Activated CD4-positive, alpha-beta T cell treated with anti-CD3 and anti-CD28 coated beads, Interleukin-2, amount 10 ng/mL, durations not matched to agents 7 days and 5 days (primary cell): ENCODE measurements around the gene ACAD8. TPM values are rescaled to one million over a fixed set of nuclear protein-coding genes. Genes with fewer than 3 reads are reported as not detected.

Experiments used
- CTCF ChIA-PET: fragments of 350-600 bp; sonication (Branson Sonifier 250); formaldehyde crosslinking; loops from one replicate; lab custom pipeline; 2021; ENCODE audit warnings: antibody characterized with exemption; lab: Charles Lee
- POLR2A ChIA-PET: fragments of 350-600 bp; sonication (Branson Sonifier 250); formaldehyde crosslinking; loops from one replicate; lab custom pipeline; 2021; ENCODE audit warnings: antibody characterized with exemption; lab: Charles Lee
- DNase-seq: peaks from one replicate; pipeline ENCODE4 v3.0.0-alpha.2; 2020
- H3K27ac Mint-ChIP-seq: one replicate; pipeline ENCODE4 v1.8.0; 2021; ENCODE audit warnings: mild to moderate bottlenecking, moderate library complexity, mixed read lengths
- H3K27me3 Mint-ChIP-seq: one replicate; pipeline ENCODE4 v1.8.0; 2021; ENCODE audit warnings: mixed read lengths
- H3K36me3 Mint-ChIP-seq: one replicate; pipeline ENCODE4 v1.8.0; 2021; ENCODE audit warnings: low read depth, mixed read lengths
- H3K4me1 Mint-ChIP-seq: one replicate; pipeline ENCODE4 v1.8.0; 2021; ENCODE audit warnings: mixed read lengths
- H3K4me3 Mint-ChIP-seq: one replicate; pipeline ENCODE4 v1.8.0; 2021; ENCODE audit warnings: mild to moderate bottlenecking, moderate library complexity, mixed read lengths
- H3K9me3 Mint-ChIP-seq: one replicate; pipeline ENCODE4 v1.8.0; 2021; ENCODE audit warnings: mixed read lengths
- total RNA-seq, 2 experiments: library from RNA; stranded (reverse); gene quantifications; one replicate each; pipeline ENCODE4 v1.2.3, GENCODE V29; 2021

The ACAD8 gene
- total RNA-seq, 2 experiments from 2014 or later, result 21.7 to 21.8 TPM

- H3K27ac Mint-ChIP-seq, result no peak overlapping the region
- H3K4me3 Mint-ChIP-seq, result no peak overlapping the region
- H3K27me3 Mint-ChIP-seq, result no peaks in the 10 kb centered on the region
- H3K36me3 Mint-ChIP-seq, result peaks cover 29% of the 10 kb centered on the region
- ChIA-PET CTCF (interaction anchor here (1.0 to 2.9 kb wide), 3 partner anchors 15 to 41 kb away, joined by 3 to 12 read pairs (median 3); no protein-coding TSS in a partner anchor), POLR2A (no interaction called here)
- no peaks in the 10 kb centered on the region for H3K9me3 Mint-ChIP-seq
- H3K4me1 Mint-ChIP-seq, result peaks cover 72% of the 10 kb centered on the region
- DNase-seq, result peak; percentile 51
These were observed 24.7 kb upstream of the ACAD8 start for GRCh38 chr11:134228625-134229024.

DNA sequence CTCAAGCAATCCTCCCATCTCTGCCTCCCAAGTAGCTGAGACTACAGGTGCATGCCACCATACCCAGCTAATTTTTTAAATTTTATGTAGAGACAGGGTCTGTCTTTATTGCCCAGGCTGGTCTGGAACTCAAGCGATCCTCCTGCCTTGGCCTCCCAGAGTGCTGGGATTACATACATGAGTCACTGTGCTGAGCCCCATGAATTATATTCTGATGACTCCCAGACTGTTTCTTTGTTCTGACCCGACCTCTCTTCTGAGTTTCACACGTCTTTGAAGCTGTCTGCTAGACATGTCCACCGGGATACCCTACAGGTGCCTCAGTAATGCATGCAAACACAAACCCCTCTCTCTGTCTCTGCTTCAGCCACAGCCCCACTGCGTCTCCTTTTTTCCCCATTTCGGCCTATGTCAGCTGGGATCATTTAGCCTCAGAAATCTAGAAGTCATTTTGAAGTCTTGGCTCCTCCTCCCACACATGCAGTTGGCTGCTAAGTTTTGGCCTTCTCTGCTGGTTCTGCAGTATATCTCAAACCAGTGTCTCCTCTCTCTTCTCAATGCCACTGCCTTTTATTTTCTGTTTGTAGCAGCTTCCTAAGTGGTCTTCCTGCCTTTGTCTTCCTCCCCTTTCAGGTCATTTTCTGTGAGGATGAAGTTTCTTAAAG is 24.1 kb upstream of the ACAD8 start:
- Mint-ChIP-seq H3K9me3 (no peaks in the 10 kb centered on the region), H3K27ac (no peak overlapping the region), H3K4me3 (no peak overlapping the region), H3K36me3 (peaks cover 29% of the 10 kb centered on the region), H3K27me3 (no peaks in the 10 kb centered on the region), H3K4me1 (peaks cover 72% of the 10 kb centered on the region)
- no peak for DNase-seq
- ChIA-PET CTCF (interaction anchor here (1.0 to 2.9 kb wide), 4 partner anchors 14 to 42 kb away, joined by 3 to 12 read pairs (median 7); no protein-coding TSS in a partner anchor), POLR2A (no interaction called here)

GRCh38 chr11:134230339-134230738 is 23.0 kb upstream of the ACAD8 start:
- ChIA-PET CTCF (interaction anchor here (2.6 to 2.9 kb wide), 2 partner anchors 14 to 31 kb away, joined by 11 to 12 read pairs; no protein-coding TSS in a partner anchor), POLR2A (interaction anchor here (0.6 kb wide), 1 partner anchor 27 kb away, joined by 3 read pairs; no protein-coding TSS in a partner anchor)
- H3K36me3 Mint-ChIP-seq, result peaks cover 34% of the 10 kb centered on the region
- no peak overlapping the region for H3K4me3 Mint-ChIP-seq
- no peaks in the 10 kb centered on the region for H3K27me3 Mint-ChIP-seq
- H3K27ac Mint-ChIP-seq, result no peak overlapping the region
- no peaks in the 10 kb centered on the region for H3K9me3 Mint-ChIP-seq
- H3K4me1 Mint-ChIP-seq, result peaks cover 72% of the 10 kb centered on the region
- DNase-seq, result no peak

GRCh38 chr11:134231958-134232659 is 21.3 kb upstream of the ACAD8 start:
- CTCF ChIA-PET, result interaction anchor here (1.6 to 2.6 kb wide), 2 partner anchors 12 to 21 kb away, joined by 4 to 11 read pairs; partner anchors contain the start of genes ACAD8 and THYN1
- Mint-ChIP-seq H3K4me3 (no peak overlapping the region), H3K4me1 (peaks cover 55% of the 10 kb centered on the region), H3K9me3 (no peaks in the 10 kb centered on the region), H3K27ac (peak overlapping the region; percentile 28), H3K27me3 (no peaks in the 10 kb centered on the region), H3K36me3 (peaks cover 32% of the 10 kb centered on the region)
- POLR2A ChIA-PET, result no interaction called here
- DNase-seq, result no peak

- CTCF ChIA-PET, result interaction anchor here (0.5 to 2.7 kb wide), 5 partner anchors 10 to 42 kb away, joined by 3 to 16 read pairs (median 3); partner anchors contain the start of gene GLB1L3
- peaks cover 34% of the 10 kb centered on the region for H3K36me3 Mint-ChIP-seq
- H3K4me1 Mint-ChIP-seq, result peaks cover 38% of the 10 kb centered on the region
These were observed 19.6 kb upstream of the ACAD8 start for GRCh38 chr11:134233729-134234179.

DNA sequence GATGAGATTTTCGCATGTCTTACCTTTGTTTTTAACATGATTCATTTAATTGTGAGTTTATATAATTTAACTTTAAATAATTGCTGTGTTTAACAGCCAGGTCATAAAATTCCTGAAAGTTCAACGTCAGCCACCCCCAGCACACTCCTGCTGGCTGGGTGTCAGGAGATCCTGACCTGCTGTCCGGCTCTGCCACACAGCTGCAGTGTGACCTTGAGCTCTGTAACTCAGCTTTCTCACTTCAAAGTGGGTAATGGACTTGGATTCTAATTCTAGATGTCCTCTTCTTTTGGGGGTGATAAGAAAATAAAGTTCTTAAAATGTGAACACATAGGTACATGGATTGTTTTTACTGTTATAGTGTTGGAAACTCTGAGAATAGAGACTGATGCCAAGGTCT is 18.0 kb upstream of the ACAD8 start:
- Mint-ChIP-seq H3K27me3 (no peaks in the 10 kb centered on the region), H3K27ac (no peak overlapping the region), H3K4me3 (no peak overlapping the region), H3K4me1 (peaks cover 24% of the 10 kb centered on the region), H3K36me3 (peaks cover 33% of the 10 kb centered on the region), H3K9me3 (no peaks in the 10 kb centered on the region)
- POLR2A ChIA-PET, result no interaction called here
- no peak for DNase-seq
- CTCF ChIA-PET, result interaction anchor here (2.7 kb wide), 1 partner anchor 9 kb away, joined by 16 read pairs; no protein-coding TSS in a partner anchor

More at GRCh38 chr11:134233729-134234179, 19.6 kb upstream of the ACAD8 start:
- no peak for DNase-seq
- no peaks in the 10 kb centered on the region for H3K27me3 Mint-ChIP-seq
- H3K4me3 Mint-ChIP-seq, result no peak overlapping the region
- POLR2A ChIA-PET, result no interaction called here
- H3K9me3 Mint-ChIP-seq, result no peaks in the 10 kb centered on the region
- no peak overlapping the region for H3K27ac Mint-ChIP-seq

GRCh38 chr11:134236834-134237556 is 16.4 kb upstream of the ACAD8 start:
- Mint-ChIP-seq H3K36me3 (peaks cover 30% of the 10 kb centered on the region), H3K9me3 (no peaks in the 10 kb centered on the region), H3K27ac (peak overlapping the region; percentile 9), H3K4me1 (peaks cover 11% of the 10 kb centered on the region), H3K27me3 (no peaks in the 10 kb centered on the region), H3K4me3 (no peak overlapping the region)
- no peak for DNase-seq
- CTCF ChIA-PET, result no interaction called here
- POLR2A ChIA-PET, result no interaction called here

- CTCF ChIA-PET, result no interaction called here
- H3K27ac Mint-ChIP-seq, result peak overlapping the region; percentile 9
- no peak for DNase-seq
These were observed 15.8 kb upstream of the ACAD8 start for GRCh38 chr11:134237557-134237922.

DNA sequence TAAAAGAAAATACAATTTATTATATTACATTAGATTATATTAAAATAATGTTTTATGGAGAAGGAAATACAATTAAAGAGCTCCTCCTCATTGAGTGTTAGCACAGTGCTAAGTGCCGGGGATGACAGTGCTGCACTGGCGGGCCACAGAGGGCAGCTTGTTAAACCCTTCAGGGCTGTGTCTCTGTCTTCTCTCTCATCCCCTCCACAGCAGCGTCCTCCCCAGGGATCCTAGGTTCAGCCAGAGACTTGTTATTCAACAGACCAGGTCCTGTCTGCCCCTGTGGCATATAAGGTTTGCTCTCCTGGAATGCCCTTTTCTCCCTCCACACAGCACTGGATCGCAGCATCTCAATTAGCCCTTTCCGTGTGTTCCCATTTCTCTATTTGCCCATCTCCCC is 14.4 kb upstream of the ACAD8 start:
- Mint-ChIP-seq H3K4me1 (no peaks in the 10 kb centered on the region), H3K36me3 (peaks cover 39% of the 10 kb centered on the region), H3K9me3 (no peaks in the 10 kb centered on the region), H3K4me3 (no peak overlapping the region), H3K27me3 (no peaks in the 10 kb centered on the region), H3K27ac (no peak overlapping the region)
- CTCF ChIA-PET, result no interaction called here
- POLR2A ChIA-PET, result no interaction called here
- DNase-seq, result no peak

More at GRCh38 chr11:134237557-134237922, 15.8 kb upstream of the ACAD8 start:
- H3K4me3 Mint-ChIP-seq, result no peak overlapping the region
- H3K27me3 Mint-ChIP-seq, result no peaks in the 10 kb centered on the region
- POLR2A ChIA-PET, result no interaction called here
- H3K4me1 Mint-ChIP-seq, result peaks cover 5% of the 10 kb centered on the region
- H3K36me3 Mint-ChIP-seq, result peaks cover 30% of the 10 kb centered on the region
- H3K9me3 Mint-ChIP-seq, result no peaks in the 10 kb centered on the region

GRCh38 chr11:134240592-134240991 is 12.8 kb upstream of the ACAD8 start:
- Mint-ChIP-seq H3K4me3 (no peak overlapping the region), H3K27me3 (no peaks in the 10 kb centered on the region), H3K27ac (no peak overlapping the region), H3K36me3 (peaks cover 42% of the 10 kb centered on the region), H3K4me1 (no peaks in the 10 kb centered on the region), H3K9me3 (no peaks in the 10 kb centered on the region)
- ChIA-PET POLR2A (no interaction called here), CTCF (interaction anchor here (1.0 to 2.1 kb wide), 3 partner anchors 9 to 36 kb away, joined by 3 to 6 read pairs (median 6); partner anchors contain the start of genes ACAD8, GLB1L3 and THYN1)
- DNase-seq, result no peak

GRCh38 chr11:134242376-134242775 is 11.0 kb upstream of the ACAD8 start:
- no peaks in the 10 kb centered on the region for H3K27me3 Mint-ChIP-seq
- H3K27ac Mint-ChIP-seq, result no peak overlapping the region
- POLR2A ChIA-PET, result no interaction called here
- CTCF ChIA-PET, result interaction anchor here (2.1 kb wide), 1 partner anchor 10 kb away, joined by 6 read pairs; the partner anchor contains the start of genes ACAD8 and THYN1
- no peaks in the 10 kb centered on the region for H3K4me1 Mint-ChIP-seq
- H3K9me3 Mint-ChIP-seq, result no peaks in the 10 kb centered on the region
- no peak for DNase-seq
- no peak overlapping the region for H3K4me3 Mint-ChIP-seq
- peaks cover 43% of the 10 kb centered on the region for H3K36me3 Mint-ChIP-seq

DNA sequence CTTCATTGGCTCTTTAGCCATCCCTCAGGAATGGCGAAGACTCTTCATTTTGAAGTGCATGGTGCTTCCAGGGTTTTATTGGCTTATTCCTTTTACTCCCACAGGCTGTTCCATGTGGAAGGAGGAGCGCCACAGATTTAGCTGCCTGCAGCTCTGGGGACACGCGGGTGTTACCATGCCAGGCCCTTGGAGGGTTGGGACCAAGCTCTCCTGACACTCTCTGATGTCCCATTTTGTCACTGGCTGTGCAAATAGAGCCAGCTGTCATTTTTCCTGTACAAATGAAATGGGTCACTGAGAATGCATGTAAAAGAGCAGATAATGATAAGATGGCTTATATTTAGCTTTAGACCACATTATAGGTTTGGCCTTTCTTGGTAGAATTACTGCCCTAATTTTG is 9.5 kb upstream of the ACAD8 start:
- H3K27me3 Mint-ChIP-seq, result no peaks in the 10 kb centered on the region
- H3K4me1 Mint-ChIP-seq, result peaks cover 3% of the 10 kb centered on the region
- no peak for DNase-seq
- H3K9me3 Mint-ChIP-seq, result no peaks in the 10 kb centered on the region
- ChIA-PET POLR2A (no interaction called here), CTCF (interaction anchor here (0.9 to 2.6 kb wide), 6 partner anchors 9 to 32 kb away, joined by 3 to 16 read pairs (median 8); partner anchors contain the start of genes GLB1L3, NCAPD3 and VPS26B)
- H3K4me3 Mint-ChIP-seq, result no peak overlapping the region
- peaks cover 49% of the 10 kb centered on the region for H3K36me3 Mint-ChIP-seq
- H3K27ac Mint-ChIP-seq, result no peak overlapping the region
